Hepatocyte (in vitro differentiated cells): ENCODE data around the gene KRTAP10-7. TPM values are rescaled to one million over a fixed set of nuclear protein-coding genes. Genes with fewer than 3 reads are reported as not detected.
"Not testable (repeated sequence)": the region's sequence is repeated elsewhere in the genome, so short reads cannot be mapped to it uniquely, and the experiment has no call there.

Experiments
- DNase-seq: peaks from one replicate; pipeline ENCODE4 v3.0.0-alpha.2; 2016; ENCODE audit warnings: low spot score
- H2AFZ ChIP-seq: fragments of 200-600 bp; sonication (generic); 2 replicates; pipeline ENCODE4 v1.6.0; 2016; ENCODE audit warnings: antibody characterized with exemption, mild to moderate bottlenecking
- H3K27ac ChIP-seq: fragments of 200-600 bp; sonication (generic); 2 replicates; pipeline ENCODE4 v1.5.1; 2016; ENCODE audit warnings: mild to moderate bottlenecking
- H3K27me3 ChIP-seq: fragments of 200-600 bp; sonication (generic); 2 replicates; pipeline ENCODE4 v1.6.1; 2016
- H3K36me3 ChIP-seq: fragments of 200-600 bp; sonication (generic); replicated peaks from 2 replicates; pipeline ENCODE4 v1.5.1; 2016; ENCODE audit warnings: low read depth; ENCODE audit not compliant: insufficient read depth
- H3K4me1 ChIP-seq: fragments of 200-600 bp; sonication (generic); 2 replicates; pipeline ENCODE4 v1.5.1; 2016; ENCODE audit warnings: mild to moderate bottlenecking, moderate library complexity; ENCODE audit not compliant: insufficient read depth
- H3K4me2 ChIP-seq: fragments of 200-600 bp; sonication (generic); 2 replicates; pipeline ENCODE4 v1.6.0; 2016
- H3K4me3 ChIP-seq: fragments of 200-600 bp; sonication (generic); 2 replicates; pipeline ENCODE4 v1.5.1; 2016; ENCODE audit warnings: mild to moderate bottlenecking
- H3K79me2 ChIP-seq: fragments of 200-600 bp; sonication (generic); 2 replicates; pipeline ENCODE4 v1.6.0; 2017; ENCODE audit warnings: mild to moderate bottlenecking
- H3K9me2 ChIP-seq: fragments of 200-600 bp; sonication (generic); replicated peaks from 2 replicates; pipeline ENCODE4 v1.6.0; 2017; ENCODE audit warnings: mild to moderate bottlenecking; ENCODE audit not compliant: insufficient read depth
- H3K9me3 ChIP-seq: fragments of 200-600 bp; sonication (generic); 2 replicates; pipeline ENCODE4 v1.5.1; 2016; ENCODE audit warnings: low read depth, mild to moderate bottlenecking
- H4K20me1 ChIP-seq: fragments of 200-600 bp; sonication (generic); 2 replicates; pipeline ENCODE4 v1.6.0; 2016; ENCODE audit warnings: mild to moderate bottlenecking; ENCODE audit not compliant: insufficient read depth, poor library complexity, severe bottlenecking
- CTCF ChIP-seq: fragments of 200-600 bp; sonication (generic); IDR thresholded peaks from 2 replicates; pipeline ENCODE4 v1.5.1; 2016; ENCODE audit warnings: antibody characterized with exemption, mild to moderate bottlenecking; ENCODE audit not compliant: poor library complexity
- EZH2 ChIP-seq: fragments of 200-600 bp; sonication (generic); IDR thresholded peaks from 2 replicates; pipeline ENCODE4 v1.6.1; 2016; ENCODE audit warnings: antibody characterized with exemption, mild to moderate bottlenecking, borderline replicate concordance
- EZH2phosphoT487 ChIP-seq: fragments of 200-600 bp; sonication (generic); IDR thresholded peaks from one replicate; pipeline ENCODE4 v1.6.1; 2018; ENCODE audit warnings: antibody characterized with exemption, mild to moderate bottlenecking, low read depth, moderate library complexity; ENCODE audit not compliant: unreplicated experiment, severe bottlenecking
- WGBS: methylation state at CpG from one replicate; pipeline ENCODE4 v1.1.6; 2016; ENCODE audit warnings: low lambda C conversion rate; ENCODE audit errors: missing lambda C conversion rate; 5-methylcytosine and 5-hydroxymethylcytosine counted together
- polyA plus RNA-seq: library from polyadenylated mRNA; unstranded; fragments of >200 nt; fragmentation: Nextera tagmentation; extraction: Ambion mirVana; gene quantifications from 2 replicates; pipeline ENCODE4 v1.2.1, GENCODE V29; 2016
- total RNA-seq: library from RNA; depleted of rRNA; stranded (reverse); fragments of >200 nt; gene quantifications from 2 replicates; pipeline ENCODE4 v1.2.3, GENCODE V29; 2014

Gene KRTAP10-7
- total and polyA plus RNA-seq, 2 experiments from 2014 or later, result not detected

GRCh38 chr21:44627831-44628233 lies 27.4 kb downstream of the KRTAP10-7 start:
- H3K36me3 ChIP-seq, H3K4me3 ChIP-seq, H3K27me3 ChIP-seq, H2AFZ ChIP-seq, DNase-seq, H3K4me2 ChIP-seq, H4K20me1 ChIP-seq, H3K9me2 ChIP-seq, H3K27ac ChIP-seq, H3K79me2 ChIP-seq, H3K9me3 ChIP-seq, H3K4me1 ChIP-seq: not testable (repeated sequence)
- 82% methylated on average over 12 of the region's 15 CpGs for WGBS

GRCh38 chr21:44628707-44629391 lies 28.5 kb downstream of the KRTAP10-7 start:
- no peaks in the 10 kb centered on the region for H3K9me2 ChIP-seq
- H3K4me2 ChIP-seq, result no peak overlapping the region
- H3K4me3 ChIP-seq, result no peak overlapping the region
- H3K27ac ChIP-seq, result no peak overlapping the region
- H4K20me1 ChIP-seq, result no peaks in the 10 kb centered on the region
- no peaks in the 10 kb centered on the region for H3K9me3 ChIP-seq
- H3K36me3 ChIP-seq, result no peaks in the 10 kb centered on the region
- no peak for DNase-seq
- no peaks in the 10 kb centered on the region for H3K4me1 ChIP-seq
- no peaks in the 10 kb centered on the region for H3K27me3 ChIP-seq
- H3K79me2 ChIP-seq, result no peaks in the 10 kb centered on the region
- no peak overlapping the region for H2AFZ ChIP-seq
- WGBS, result 82% methylated on average over 13 of the region's 18 CpGs
- no peak for TF ChIP-seq EZH2
- no peak for TF ChIP-seq EZH2phosphoT487
- no peak for TF ChIP-seq CTCF

- Histone ChIP-seq H3K4me1 (no peaks in the 10 kb centered on the region), H3K9me3 (no peaks in the 10 kb centered on the region), H3K4me2 (no peak overlapping the region), H3K27ac (no peak overlapping the region), H3K4me3 (no peak overlapping the region), H2AFZ (no peak overlapping the region), H4K20me1 (no peaks in the 10 kb centered on the region), H3K9me2 (no peaks in the 10 kb centered on the region), H3K79me2 (no peaks in the 10 kb centered on the region), H3K36me3 (no peaks in the 10 kb centered on the region), H3K27me3 (no peaks in the 10 kb centered on the region)
- WGBS, result 100% methylated on average over 2 of the region's 2 CpGs
- TF ChIP-seq EZH2 (no peak), EZH2phosphoT487 (no peak)
- no peak for DNase-seq
Measured at GRCh38 chr21:44630440-44630839, 30.0 kb downstream of the KRTAP10-7 start.

GRCh38 chr21:44632067-44632466 lies 31.7 kb downstream of the KRTAP10-7 start:
- 93% methylated on average over 1 of the region's 1 CpG for WGBS
- Histone ChIP-seq H3K4me2 (no peak overlapping the region), H3K9me2 (no peaks in the 10 kb centered on the region), H3K79me2 (no peaks in the 10 kb centered on the region), H4K20me1 (no peaks in the 10 kb centered on the region), H2AFZ (no peak overlapping the region), H3K27me3 (no peaks in the 10 kb centered on the region), H3K4me3 (no peak overlapping the region), H3K36me3 (no peaks in the 10 kb centered on the region), H3K9me3 (no peaks in the 10 kb centered on the region), H3K27ac (no peak overlapping the region), H3K4me1 (no peaks in the 10 kb centered on the region)
- TF ChIP-seq CTCF (no peak), EZH2phosphoT487 (no peak), EZH2 (no peak)
- no peak for DNase-seq
